Esophagus mucosa (tissue), 1 donor: Measurements from ENCODE around the gene ALDH1L1. TPM values are rescaled to one million over a fixed set of nuclear protein-coding genes. Genes with fewer than 3 reads are reported as not detected.

Experiments used
- ATAC-seq: fragments of 200-7000 bp; cut with Tn5 transposase; one replicate; pipeline ENCODE4 v1.9.1; 2020
- total RNA-seq: library from RNA; stranded (reverse); gene quantifications from one replicate; pipeline ENCODE4 v1.2.4, GENCODE V29; 2023
- donor health status: DM: yes; HTN: yes; CAD: no.

The ALDH1L1 gene
- total RNA-seq, result 4.5 TPM

GRCh38 chr3:126180477-126181397 is at the start of gene ALDH1L1:
Gene ALDH1L1, minus strand, starts transcription at chr3:126180586. Its CDS starts 19,607 bp downstream, at chr3:126160979.
- ATAC-seq, result peak; percentile 77

DNA sequence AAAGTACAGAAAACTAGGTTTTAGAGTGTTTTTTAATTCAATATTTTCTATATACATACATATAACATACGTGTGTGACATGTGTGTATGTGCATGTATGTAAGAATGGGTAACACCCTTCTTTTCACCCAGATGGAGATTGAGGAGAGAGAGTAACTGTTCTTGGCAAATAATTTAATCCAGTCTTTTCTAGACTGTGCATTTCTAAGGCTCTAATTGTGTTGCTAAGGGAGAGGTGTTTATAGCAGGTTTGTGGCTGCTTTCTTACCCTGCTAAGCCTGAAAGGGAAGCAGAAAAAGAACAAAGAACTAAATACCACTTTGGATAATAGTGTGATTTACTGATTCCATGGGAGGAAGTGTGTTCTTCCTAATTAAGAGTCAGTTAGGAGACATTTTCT is 46.0 kb upstream of the ALDH1L1 start:
- no peak for ATAC-seq

GRCh38 chr3:126216416-126216815 is 36.0 kb upstream of the ALDH1L1 start:
- ATAC-seq, result no peak

- peak; percentile 9 for ATAC-seq
Measured at GRCh38 chr3:126213379-126214028, 33.1 kb upstream of the ALDH1L1 start.

DNA sequence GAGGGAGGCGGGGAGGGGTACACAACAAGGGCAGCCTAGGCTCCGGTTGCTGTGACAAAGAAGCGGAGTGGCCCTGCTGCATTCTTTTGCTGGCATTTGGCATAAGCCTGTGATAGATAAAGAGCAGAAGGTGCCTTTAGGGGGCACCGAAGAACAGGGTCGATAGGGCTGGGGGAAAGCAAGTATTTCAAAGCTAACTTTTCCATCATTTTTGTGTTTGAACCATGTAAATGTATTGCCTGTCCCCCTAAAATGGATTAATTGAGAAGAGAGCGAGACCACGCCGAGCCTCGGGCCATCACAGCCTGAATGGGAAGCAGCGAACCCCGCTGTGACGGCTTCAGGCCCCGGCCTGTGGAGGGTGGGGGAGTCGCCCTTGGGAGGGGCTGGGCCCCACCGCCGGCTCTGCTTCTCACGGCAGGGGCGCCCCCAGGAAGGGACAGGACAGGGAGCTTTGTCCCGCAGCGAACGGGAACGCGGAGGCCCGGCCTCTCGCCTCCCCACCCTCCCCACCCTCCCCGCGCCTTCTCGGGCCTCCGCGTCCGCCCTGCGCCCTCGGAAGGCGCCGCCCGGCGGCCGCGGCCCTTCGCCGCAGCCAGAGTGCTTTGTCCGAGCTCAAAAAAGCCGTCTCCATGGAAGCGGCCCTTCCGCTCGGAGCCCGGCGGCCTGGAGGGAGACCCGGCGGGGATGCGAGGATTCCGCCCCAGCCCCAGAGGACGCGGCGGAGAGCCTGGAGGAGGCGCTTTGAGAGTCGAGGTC is 32.4 kb upstream of the ALDH1L1 start:
- peak; percentile 28 for ATAC-seq

GRCh38 chr3:126212250-126212619 is 31.8 kb upstream of the ALDH1L1 start:
- no peak for ATAC-seq

DNA sequence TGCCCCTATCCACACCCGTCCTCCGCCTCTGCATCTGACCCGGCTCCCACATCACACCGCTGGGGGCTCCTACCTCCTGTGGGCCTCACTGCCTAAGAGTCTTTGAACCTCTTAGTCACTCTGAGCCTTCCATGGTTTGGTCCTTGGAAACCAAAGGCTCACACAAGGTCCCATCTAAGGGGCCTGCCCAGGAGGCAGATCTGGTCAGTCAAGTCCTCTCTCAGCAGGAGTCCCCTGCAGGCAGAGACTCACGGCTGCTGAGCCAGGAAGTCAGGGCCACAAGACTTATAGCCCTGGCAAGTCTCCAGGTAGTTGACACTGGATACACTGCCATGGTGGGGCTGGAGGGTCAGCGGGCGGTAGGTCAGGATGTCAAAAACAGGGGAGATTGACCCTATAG is 31.2 kb upstream of the ALDH1L1 start:
- ATAC-seq, result no peak

DNA sequence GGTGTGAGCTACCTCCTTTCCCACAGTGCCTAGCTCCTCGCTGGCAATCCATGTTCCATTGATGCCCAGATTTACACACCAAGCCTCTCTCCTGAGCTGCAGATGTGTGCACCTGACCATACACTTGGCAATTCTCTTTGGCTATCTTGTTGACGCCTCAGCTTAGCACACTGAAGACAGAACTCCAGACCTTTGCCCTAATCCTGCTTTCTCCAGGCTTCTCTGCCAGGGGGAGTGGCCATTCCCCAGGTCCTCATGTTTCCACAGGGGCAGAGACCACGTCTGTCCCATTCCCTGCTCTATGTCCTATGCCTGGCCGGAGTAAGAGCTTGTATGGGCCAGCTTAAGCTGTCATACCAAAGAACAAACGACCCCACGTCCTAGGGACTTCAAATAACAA is 30.2 kb upstream of the ALDH1L1 start:
- ATAC-seq, result no peak

DNA sequence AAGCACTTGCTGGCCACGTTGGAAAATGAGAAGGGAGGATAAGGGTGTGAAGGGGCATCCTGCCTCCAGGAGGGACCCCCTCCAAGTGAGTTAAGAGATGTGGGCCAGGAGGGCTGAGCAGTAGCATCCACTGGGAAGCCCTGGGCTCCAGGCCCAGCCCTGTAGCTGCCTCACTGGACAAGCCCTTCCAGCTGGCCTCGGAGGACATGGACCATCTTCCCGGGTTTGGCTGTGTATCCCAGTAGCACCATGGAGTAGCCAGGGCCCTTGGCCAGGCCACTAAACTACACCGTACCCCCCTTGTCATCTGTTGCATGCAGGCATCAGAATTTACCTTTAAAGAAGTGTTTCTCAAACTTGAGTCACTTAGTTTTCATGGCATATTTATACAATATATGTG is 29.4 kb upstream of the ALDH1L1 start:
- no peak for ATAC-seq

DNA sequence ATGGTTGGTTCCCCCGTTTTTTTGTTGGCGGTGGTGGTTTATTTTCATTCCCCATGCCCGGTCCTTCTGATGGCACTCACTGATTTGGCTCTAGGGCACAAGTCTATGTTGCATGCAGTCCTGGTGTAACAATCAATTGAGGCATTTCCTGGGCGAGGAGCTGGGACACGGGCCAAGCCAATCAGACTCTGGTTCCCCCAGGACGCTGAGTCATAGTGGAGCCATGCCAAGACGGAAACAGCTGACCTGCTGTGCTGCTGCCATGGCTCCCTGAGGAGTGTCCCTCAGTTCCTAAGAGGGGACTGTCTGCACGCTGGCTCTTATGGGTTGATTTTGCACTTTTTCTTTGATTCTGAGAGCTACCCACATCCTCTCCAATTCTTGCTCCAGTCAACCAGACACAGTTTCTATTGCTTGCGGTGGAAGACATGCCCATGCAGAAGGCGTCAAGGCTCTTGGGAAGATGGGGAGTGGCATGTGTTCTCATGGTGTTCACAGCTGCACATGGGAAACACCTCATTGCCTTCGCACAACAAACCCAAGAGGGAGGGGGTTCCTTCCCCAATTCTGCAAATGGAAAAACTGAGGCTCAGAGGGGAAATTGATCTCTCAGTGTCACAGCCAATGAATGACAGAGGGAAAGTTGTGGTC is 28.3 kb upstream of the ALDH1L1 start:
- peak; percentile 91 for ATAC-seq

DNA sequence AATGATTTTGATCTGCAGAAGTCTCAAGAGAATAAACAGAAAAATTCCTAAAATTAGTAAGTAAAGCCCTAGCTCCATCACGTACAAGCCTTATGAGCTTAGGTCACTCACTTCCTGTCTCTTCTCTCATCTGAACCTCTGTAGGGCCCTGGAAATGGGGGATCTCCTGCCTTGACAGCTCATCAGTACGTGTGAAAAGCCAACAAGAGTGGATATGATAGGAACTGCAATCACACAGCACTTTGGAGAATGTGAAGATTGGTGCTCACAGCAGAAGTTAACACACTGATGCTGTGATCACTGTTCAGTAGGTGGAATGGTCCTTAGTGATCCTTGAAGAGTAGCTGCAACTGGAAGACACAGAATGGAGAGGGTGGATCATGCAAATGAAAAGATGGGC is 27.8 kb upstream of the ALDH1L1 start:
- ATAC-seq, result no peak

DNA sequence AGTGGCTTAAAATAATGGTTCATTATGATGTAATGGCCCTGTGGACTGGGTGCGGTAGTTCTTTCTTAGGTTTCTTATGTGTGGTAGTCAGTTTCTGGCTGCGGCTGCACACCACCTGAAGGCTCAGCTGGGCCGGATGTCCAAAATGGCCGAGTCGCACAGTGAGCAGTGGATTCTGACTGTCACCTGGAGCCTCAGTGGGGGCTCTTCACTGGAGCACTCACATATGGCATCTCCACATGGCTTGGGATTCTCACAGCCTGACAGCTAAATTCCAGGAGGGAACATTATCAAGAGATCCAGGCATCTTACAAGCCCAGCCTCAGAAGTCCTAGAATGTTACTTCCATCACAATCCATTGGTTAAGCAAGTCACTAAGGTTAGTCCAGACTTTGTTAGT is 26.8 kb upstream of the ALDH1L1 start:
- no peak for ATAC-seq

DNA sequence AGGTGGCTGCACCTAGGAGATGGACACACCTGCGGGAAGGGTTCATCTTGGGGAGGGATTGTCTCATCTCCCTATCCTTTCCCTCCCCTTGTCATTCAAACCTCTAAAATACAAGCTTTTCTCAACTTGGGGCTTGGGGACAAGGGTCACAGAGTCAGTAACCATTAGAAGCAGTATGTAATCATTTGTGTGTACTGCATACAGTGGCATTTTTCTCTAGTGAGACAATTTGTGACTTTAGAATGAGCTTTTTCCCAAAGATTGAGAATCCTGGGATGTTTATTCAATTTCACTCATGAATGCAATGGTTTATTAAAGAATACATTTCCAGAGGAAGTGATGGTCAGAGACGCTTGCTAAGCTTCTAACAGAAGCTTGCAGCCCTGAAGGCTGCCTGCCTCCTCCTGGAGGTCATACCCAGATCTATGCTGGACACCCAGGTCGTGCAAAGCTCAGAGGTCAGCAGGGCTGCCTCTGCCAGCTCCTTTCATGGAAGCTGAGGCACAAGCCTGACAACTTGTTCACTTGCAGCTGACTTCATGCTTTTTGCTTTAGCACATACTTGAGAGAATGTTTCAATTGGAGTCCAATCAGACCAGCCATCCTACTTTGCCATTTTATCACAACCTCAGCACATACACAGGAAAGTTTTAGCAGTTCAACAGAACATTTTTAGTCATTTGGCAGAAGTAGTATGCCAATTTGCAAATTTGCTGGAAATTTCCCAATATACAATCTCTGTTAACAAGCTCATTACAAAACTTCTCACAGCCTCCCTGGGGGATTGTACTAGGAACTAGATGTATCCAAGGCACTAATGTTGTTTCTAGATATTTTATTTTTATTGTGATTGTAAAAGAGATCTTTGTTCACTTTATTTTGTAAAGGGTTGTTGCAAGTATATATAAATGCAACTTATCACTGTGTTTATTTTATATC is 25.6 kb upstream of the ALDH1L1 start:
- no peak for ATAC-seq

- no peak for ATAC-seq
Measured at GRCh38 chr3:126202680-126203079, 22.3 kb upstream of the ALDH1L1 start.

GRCh38 chr3:126202276-126202675 is 21.9 kb upstream of the ALDH1L1 start:
- ATAC-seq, result no peak

DNA sequence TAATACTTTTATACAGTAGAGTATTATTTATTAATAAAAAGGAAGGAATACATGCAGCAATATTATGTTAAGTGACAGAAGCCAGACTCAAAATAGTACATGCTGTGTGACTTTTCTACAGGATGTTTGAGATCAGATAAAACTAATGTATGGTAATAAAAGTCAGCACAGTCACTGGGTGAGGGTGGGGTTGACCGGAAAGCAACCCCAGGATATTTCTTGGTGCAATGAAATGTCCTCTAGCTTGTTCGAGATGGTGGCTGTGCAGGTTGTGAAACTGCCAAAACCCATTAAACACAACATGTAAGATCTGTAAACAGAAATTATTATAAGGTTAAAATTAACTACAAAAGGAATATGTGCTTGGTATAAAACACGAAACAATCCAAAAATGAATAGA is 20.8 kb upstream of the ALDH1L1 start:
- no peak for ATAC-seq

GRCh38 chr3:126200534-126200933 is 20.1 kb upstream of the ALDH1L1 start:
- no peak for ATAC-seq

- ATAC-seq, result no peak
Measured at GRCh38 chr3:126199256-126199655, 18.9 kb upstream of the ALDH1L1 start.

DNA sequence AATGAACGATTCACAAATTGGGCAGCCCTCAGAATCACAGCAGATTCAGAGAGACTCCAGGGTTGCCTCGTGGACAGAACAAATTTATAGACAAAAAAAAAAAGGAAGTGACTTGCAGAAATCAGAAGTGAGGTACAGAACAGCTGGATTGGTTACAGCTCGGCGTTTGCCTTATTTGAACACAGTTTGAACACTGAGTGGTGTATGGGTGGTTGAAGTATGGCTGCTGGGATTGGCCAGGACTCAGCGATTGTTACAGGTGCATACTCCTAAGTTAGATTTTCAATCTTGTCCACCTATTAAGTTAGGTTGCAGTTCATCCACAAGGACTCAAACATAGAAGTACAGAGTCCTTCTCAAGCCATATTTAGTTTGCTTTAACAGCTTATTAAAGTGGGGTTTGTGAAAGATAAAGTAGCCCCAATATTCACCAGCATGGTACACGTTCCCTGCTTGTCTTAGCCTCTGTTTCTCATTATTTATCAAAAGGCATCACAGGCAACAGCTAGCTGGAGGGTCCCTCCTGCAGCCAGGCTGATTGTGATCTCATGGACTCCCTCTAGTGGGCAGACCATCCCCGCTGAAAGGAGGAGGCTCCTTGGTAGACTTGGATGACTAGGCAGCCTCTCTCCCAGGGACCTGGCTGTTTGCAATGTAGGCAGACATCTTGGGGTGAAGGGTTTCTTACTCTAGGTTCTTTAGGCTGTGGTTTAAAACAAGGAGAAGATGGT is 17.6 kb upstream of the ALDH1L1 start:
- ATAC-seq, result peak; percentile 78

- ATAC-seq, result no peak
Measured at GRCh38 chr3:126197343-126197742, 17.0 kb upstream of the ALDH1L1 start.
